DOHH2 (cell line): ENCODE data around the gene DCBLD2.

ENCODE experiments used
- H3F3A ChIP-seq: fragments of 200-600 bp; sonication (generic), shearing (Covaris generic); 2 replicates; pipeline ENCODE4 v1.6.0; 2016; ENCODE audit warnings: antibody characterized with exemption, mild to moderate bottlenecking; ENCODE audit not compliant: control insufficient read depth, insufficient read depth
- H3K27ac ChIP-seq: fragments of 200-600 bp; sonication (generic); 2 replicates; pipeline ENCODE4 v1.5.1; 2014; ENCODE audit warnings: low read depth, mild to moderate bottlenecking, low read length, moderate library complexity
- H3K27me3 ChIP-seq: fragments of 200-600 bp; sonication (generic); 2 replicates; pipeline ENCODE4 v1.6.1; 2014; ENCODE audit warnings: mild to moderate bottlenecking, low read length, mixed read lengths; ENCODE audit not compliant: control insufficient read depth
- H3K36me3 ChIP-seq: fragments of 200-600 bp; sonication (generic); 2 replicates; pipeline ENCODE4 v1.6.1; 2014; ENCODE audit warnings: mild to moderate bottlenecking, low read length, moderate library complexity, mixed read lengths; ENCODE audit not compliant: control insufficient read depth
- H3K4me1 ChIP-seq: fragments of 200-600 bp; sonication (generic); 2 replicates; pipeline ENCODE4 v1.6.1; 2014; ENCODE audit warnings: mild to moderate bottlenecking, low read length, mixed read lengths; ENCODE audit not compliant: control insufficient read depth
- H3K4me2 ChIP-seq: fragments of 200-600 bp; sonication (generic); 2 replicates; pipeline ENCODE4 v1.6.0; 2014; ENCODE audit warnings: mild to moderate bottlenecking, low read length, moderate library complexity
- H3K4me3 ChIP-seq: fragments of 200-600 bp; sonication (generic); 2 replicates; pipeline ENCODE4 v1.5.1; 2014; ENCODE audit warnings: mild to moderate bottlenecking, low read length, mixed read lengths
- H3K79me2 ChIP-seq: fragments of 200-600 bp; sonication (generic); 2 replicates; pipeline ENCODE4 v1.6.1; 2014; ENCODE audit warnings: mild to moderate bottlenecking, low read length, mixed read lengths; ENCODE audit not compliant: control insufficient read depth
- H3K9me2 ChIP-seq: fragments of 200-600 bp; sonication (generic); replicated peaks from 2 replicates; pipeline ENCODE4 v1.6.1; 2014; ENCODE audit warnings: mild to moderate bottlenecking, low read length, mixed read lengths; ENCODE audit not compliant: control insufficient read depth
- H3K9me3 ChIP-seq: fragments of 200-600 bp; sonication (generic); 2 replicates; pipeline ENCODE4 v1.6.1; 2014; ENCODE audit warnings: antibody characterized with exemption, low read length, mixed read lengths; ENCODE audit not compliant: control insufficient read depth, insufficient read depth
- H4K20me1 ChIP-seq: fragments of 200-600 bp; sonication (generic); 2 replicates; pipeline ENCODE4 v1.6.0; 2014; ENCODE audit warnings: low read depth, mild to moderate bottlenecking, antibody characterized with exemption, low read length, moderate library complexity; ENCODE audit not compliant: control insufficient read depth, insufficient read depth
- CTCF ChIP-seq: fragments of 200-600 bp; sonication (generic); IDR thresholded peaks from one replicate; pipeline ENCODE4 v1.5.1; 2014; ENCODE audit warnings: antibody characterized with exemption, mild to moderate bottlenecking, low read depth, low read length; ENCODE audit not compliant: poor library complexity, severe bottlenecking
- EZH2phosphoT487 ChIP-seq: fragments of 200-600 bp; sonication (generic); IDR thresholded peaks from 2 replicates; pipeline ENCODE4 v1.6.1; 2017; ENCODE audit warnings: borderline replicate concordance, mild to moderate bottlenecking, antibody characterized with exemption, low read length, moderate library complexity, mixed read lengths

Gene DCBLD2

GRCh38 chr3:98778852-98779413 is 122.6 kb downstream of the DCBLD2 start:
- Histone ChIP-seq H4K20me1 (no peaks in the 10 kb centered on the region), H3K27ac (no peak overlapping the region), H3F3A (no peaks in the 10 kb centered on the region), H3K4me1 (peaks cover 8% of the 10 kb centered on the region), H3K9me3 (no peaks in the 10 kb centered on the region), H3K9me2 (no peaks in the 10 kb centered on the region), H3K4me3 (no peak overlapping the region), H3K79me2 (no peaks in the 10 kb centered on the region), H3K4me2 (no peak overlapping the region), H3K27me3 (no peaks in the 10 kb centered on the region), H3K36me3 (peaks cover 69% of the 10 kb centered on the region)
- TF ChIP-seq EZH2phosphoT487 (no peak), CTCF (no peak)

GRCh38 chr3:98778383-98778782 is 123.1 kb downstream of the DCBLD2 start:
- H3K79me2 ChIP-seq: no peaks in the 10 kb centered on the region
- H3K9me3 ChIP-seq: no peaks in the 10 kb centered on the region
- H3K9me2 ChIP-seq: no peaks in the 10 kb centered on the region
- H3K4me1 ChIP-seq: peaks cover 8% of the 10 kb centered on the region
- no peaks in the 10 kb centered on the region for H4K20me1 ChIP-seq
- no peaks in the 10 kb centered on the region for H3K27me3 ChIP-seq
- TF ChIP-seq EZH2phosphoT487: no peak
- no peak for TF ChIP-seq CTCF
- H3K4me3 ChIP-seq: no peak overlapping the region
- H3K27ac ChIP-seq: no peak overlapping the region
- peaks cover 72% of the 10 kb centered on the region for H3K36me3 ChIP-seq
- H3F3A ChIP-seq: no peaks in the 10 kb centered on the region
- H3K4me2 ChIP-seq: no peak overlapping the region

- Histone ChIP-seq H4K20me1 (no peaks in the 10 kb centered on the region), H3K4me1 (peaks cover 8% of the 10 kb centered on the region), H3K9me2 (no peaks in the 10 kb centered on the region), H3K9me3 (no peaks in the 10 kb centered on the region), H3K36me3 (peaks cover 74% of the 10 kb centered on the region), H3K27ac (no peak overlapping the region), H3K27me3 (no peaks in the 10 kb centered on the region), H3K4me2 (no peak overlapping the region), H3F3A (no peaks in the 10 kb centered on the region), H3K79me2 (no peaks in the 10 kb centered on the region), H3K4me3 (no peak overlapping the region)
- TF ChIP-seq EZH2phosphoT487: no peak
Observed at GRCh38 chr3:98777801-98778220, 123.7 kb downstream of the DCBLD2 start.

GRCh38 chr3:98777286-98777685 is 124.2 kb downstream of the DCBLD2 start:
- H3K9me2 ChIP-seq: no peaks in the 10 kb centered on the region
- H3K9me3 ChIP-seq: no peaks in the 10 kb centered on the region
- no peak overlapping the region for H3K4me2 ChIP-seq
- no peak for TF ChIP-seq EZH2phosphoT487
- H3K4me1 ChIP-seq: peaks cover 8% of the 10 kb centered on the region
- H3K79me2 ChIP-seq: no peaks in the 10 kb centered on the region
- H3F3A ChIP-seq: no peaks in the 10 kb centered on the region
- H3K27me3 ChIP-seq: no peaks in the 10 kb centered on the region
- H4K20me1 ChIP-seq: no peaks in the 10 kb centered on the region
- no peak overlapping the region for H3K4me3 ChIP-seq
- H3K36me3 ChIP-seq: peaks cover 74% of the 10 kb centered on the region
- no peak overlapping the region for H3K27ac ChIP-seq
